ENCODE measurements around the gene TJP1.
"Not testable (repeated sequence)": the region's sequence is repeated elsewhere in the genome, so short reads cannot be mapped to it uniquely, and the experiment has no call there.

Gene TJP1

GRCh38 chr15:29749365-29750086 lies 72.7 kb downstream of the TJP1 start:
- DNase-seq: no peak

- no peak for DNase-seq
Measured at GRCh38 chr15:29747837-29748417, 74.3 kb downstream of the TJP1 start.

- no peak for DNase-seq
Measured at GRCh38 chr15:29743475-29743874, 78.8 kb downstream of the TJP1 start.

DNA sequence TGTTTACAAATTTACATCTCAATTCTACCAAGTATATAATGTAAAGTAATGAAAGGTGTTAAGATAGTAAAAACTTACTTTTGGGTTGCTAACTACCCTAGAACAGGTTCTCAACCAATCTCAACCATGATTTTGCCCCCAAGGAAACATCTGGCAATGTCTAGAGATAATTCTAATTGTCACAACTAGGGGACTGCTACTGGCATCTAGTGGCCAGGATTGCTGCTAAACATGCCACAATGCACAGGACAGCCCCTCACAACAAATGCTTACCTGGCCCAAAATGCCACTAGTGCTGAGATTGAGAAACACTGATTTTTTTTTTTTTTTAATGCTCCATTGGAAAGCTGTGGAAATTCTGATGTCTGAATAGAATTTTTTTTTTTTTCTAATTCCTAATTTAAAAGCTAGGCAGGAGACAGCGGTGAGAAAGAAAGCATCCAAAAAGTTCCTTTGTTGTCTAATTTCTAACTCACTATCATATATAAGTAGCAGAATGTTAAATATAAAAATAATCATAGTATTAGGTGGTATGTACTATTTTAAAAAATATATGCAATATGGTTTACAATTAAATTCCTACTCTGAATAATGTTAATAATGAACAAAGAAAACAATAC lies 81.5 kb downstream of the TJP1 start:
- DNase-seq: no peak

DNA sequence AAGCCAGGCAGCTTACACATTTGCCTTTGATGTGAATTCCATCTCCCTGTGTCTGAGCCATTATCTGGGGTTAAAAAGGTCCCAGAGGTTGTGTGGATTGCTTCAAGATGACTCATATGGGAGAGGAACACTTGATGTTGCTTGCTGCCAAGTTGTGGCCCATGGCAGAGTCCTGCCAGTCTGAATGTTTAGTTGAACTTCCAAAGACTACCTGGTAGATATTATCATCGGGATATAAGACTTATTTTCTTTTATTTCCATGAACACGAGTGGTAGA lies 85.6 kb downstream of the TJP1 start:
- no peak for DNase-seq

DNA sequence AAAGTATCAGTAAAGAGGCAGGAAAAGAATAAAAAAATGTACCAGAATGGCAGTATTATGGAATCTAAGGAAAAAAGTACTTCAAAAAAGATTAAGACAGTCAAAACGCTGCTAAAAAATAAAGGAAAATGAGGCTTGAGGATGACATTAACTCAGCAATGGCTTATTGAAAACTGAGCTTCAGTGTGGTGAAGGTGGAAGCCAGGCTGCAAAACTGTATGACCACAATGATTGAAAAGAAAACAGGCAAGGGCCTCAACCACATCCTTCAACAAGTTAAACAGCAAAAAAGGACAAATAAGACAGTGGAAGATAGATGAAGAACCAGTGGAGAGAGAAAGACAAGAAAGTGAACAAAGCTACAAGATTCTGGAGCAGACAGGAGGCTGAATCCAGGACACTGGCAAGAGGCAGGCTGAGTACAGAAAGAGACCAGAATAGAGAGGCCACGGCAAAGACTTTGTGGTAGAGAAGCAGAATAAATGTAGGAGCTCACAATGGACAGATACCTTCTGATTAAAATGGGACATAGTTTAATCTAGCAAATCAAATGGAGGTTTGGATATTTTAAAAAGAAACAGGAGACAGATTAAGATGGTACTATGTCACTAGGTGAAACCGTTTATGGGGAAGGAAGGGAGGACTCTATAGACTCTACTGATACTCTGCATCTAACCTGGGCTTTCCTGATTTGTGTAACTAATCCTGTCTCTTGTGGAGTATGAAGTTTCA lies 86.1 kb downstream of the TJP1 start:
- no peak for DNase-seq

- DNase-seq: no peak
Measured at GRCh38 chr15:29734917-29735572, 87.2 kb downstream of the TJP1 start.

DNA sequence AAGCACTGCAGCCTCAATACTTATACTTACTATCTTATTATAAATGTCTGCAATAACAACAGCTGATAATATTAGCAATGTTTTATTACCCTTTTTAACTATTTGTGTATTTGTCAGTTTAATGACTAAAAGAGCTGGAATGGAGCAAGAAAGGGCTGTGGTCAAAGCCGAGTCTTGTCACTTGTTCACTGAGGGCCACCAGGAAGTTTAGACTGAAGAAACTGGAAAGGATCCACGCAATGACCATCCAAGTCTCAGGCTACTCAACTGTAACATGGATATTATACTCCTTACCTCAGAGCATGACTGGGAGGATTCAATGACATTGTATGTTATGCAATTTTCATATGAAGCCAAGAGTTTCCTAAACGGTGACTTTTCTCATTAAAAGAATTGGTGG lies 90.4 kb downstream of the TJP1 start:
- DNase-seq: no peak

GRCh38 chr15:29730471-29730870 lies 91.8 kb downstream of the TJP1 start:
- not testable (repeated sequence) for DNase-seq

GRCh38 chr15:29728418-29728817 lies 93.8 kb downstream of the TJP1 start:
- DNase-seq: no peak

GRCh38 chr15:29727871-29728270 lies 94.4 kb downstream of the TJP1 start:
- no peak for DNase-seq

GRCh38 chr15:29726553-29726952 lies 95.7 kb downstream of the TJP1 start:
- DNase-seq: no peak

GRCh38 chr15:29724026-29724425 lies 98.2 kb downstream of the TJP1 start:
- no peak for DNase-seq

- DNase-seq: no peak
Measured at GRCh38 chr15:29713784-29714183, 108.5 kb downstream of the TJP1 start.

- DNase-seq: no peak
Measured at GRCh38 chr15:29712149-29712885, 110.0 kb downstream of the TJP1 start.

DNA sequence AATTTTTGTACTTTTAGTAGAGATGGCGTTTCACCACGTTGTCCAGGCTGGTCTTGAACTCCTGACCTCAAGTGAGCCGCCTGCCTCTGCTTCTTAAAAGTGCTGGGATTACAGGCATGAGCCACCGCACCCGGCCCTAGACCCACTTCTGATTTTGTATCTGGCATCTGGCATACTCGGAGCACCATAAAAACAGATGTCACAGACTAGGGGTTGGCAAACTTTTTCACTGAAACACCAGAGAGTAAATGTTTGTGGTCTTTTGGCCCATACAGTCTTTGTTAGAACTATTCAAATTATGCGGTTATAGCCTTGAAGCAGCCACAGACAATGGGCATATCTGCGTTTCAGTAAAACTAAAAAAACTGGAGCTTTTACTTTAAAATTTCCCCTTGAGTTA lies 110.7 kb downstream of the TJP1 start:
- DNase-seq: no peak

GRCh38 chr15:29708519-29708918 lies 113.7 kb downstream of the TJP1 start:
- no peak for DNase-seq

GRCh38 chr15:29704950-29705597 lies 117.2 kb downstream of the TJP1 start:
- DNase-seq: no peak

- DNase-seq: no peak
Measured at GRCh38 chr15:29701151-29701550, 121.1 kb downstream of the TJP1 start.

DNA sequence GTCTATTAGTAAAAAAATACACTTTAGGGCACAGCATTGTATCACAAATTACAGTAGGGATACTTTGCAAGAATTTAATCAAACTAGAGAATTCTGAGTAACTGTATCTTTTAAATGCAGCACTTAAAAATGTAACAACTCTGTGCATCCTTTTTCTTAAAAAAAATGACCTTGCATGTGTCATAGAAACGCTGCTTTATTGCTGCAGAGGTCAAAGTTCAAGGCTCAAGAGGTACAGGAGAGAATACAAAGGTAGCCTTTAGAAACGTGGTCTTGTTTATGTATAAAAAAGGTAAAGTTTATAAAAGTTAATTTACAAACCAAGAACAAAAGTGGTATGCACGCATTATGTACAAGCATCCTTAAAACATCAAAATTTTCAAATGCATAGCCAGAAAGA lies 122.0 kb downstream of the TJP1 start:
- no peak for DNase-seq

DNA sequence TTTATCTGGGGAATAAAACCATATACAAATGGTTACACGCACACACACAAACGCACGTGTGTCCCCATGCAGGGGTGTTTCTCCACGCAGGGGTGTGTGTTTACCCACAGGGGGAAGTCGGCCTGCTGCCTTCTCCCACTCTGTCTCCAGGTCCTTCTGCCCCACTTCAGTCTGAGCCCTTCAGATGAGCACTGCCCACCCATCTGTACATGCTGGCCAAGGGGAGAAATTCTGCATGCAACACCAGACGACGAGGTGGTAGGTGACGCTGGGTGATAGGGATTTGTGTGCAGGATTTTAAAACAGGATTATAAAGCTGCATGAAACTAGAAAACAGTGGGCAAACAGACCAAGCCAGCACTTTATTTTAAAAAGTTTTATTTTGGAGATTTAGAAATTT lies 122.5 kb downstream of the TJP1 start:
- DNase-seq: no peak

DNA sequence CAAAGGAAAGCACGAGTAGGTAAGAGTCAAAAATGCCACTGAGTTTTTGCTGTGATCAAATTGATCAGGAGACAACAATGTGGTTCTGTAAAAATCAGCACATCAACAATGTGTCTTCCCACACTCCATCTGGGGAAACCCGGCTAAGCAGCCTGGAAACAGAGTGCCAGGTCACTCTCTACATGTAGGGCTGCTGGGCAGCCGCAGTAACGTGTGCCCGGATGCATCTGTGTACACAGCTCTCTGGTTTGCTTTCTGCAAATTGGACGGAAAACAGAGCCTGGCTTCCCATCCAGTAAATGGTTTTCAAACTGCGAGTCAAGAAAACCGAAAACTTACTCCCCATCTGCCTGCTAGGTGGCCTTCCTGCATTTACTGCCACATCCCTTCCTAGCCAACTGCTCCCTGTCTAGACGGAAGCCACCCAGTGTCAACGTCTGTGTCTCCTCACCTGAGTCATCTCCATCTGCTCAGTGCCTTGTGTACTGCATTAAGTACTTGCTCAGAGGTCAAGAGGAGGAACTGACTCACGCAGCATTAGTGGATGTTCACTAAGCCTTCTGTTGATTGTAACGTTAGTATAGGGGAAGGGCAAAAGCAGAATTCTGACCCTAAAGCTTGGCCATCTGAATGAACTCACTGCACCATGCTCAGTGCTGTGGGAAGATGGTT lies 124.1 kb downstream of the TJP1 start:
- no peak for DNase-seq

Measured in SIG-M5 (cell line).